Breast epithelium (tissue), 4 donors: Measurements from ENCODE around the gene FOXN3. TPM values are rescaled to one million over a fixed set of nuclear protein-coding genes. Genes with fewer than 3 reads are reported as not detected.

Source experiments
- DNase-seq, 2 donors: peaks; one replicate each; pipeline ENCODE4 v3.0.0-alpha.2; 2019; ENCODE audit warnings: low spot score in 2 of 2
- H3K27ac ChIP-seq, 2 donors: fragments of 200-600 bp; sonication (generic) in 1 of 2; one replicate each; pipeline ENCODE4 v1.5.1; 2016 to 2019; ENCODE audit warnings: mild to moderate bottlenecking in 1 of 2
- H3K27me3 ChIP-seq, 2 donors: fragments of 200-600 bp; sonication (generic) in 1 of 2; one replicate each; pipeline versions ENCODE4 v1.5.1 to v1.6.0; 2017 to 2019; ENCODE audit warnings: control low read depth in 1 of 2, mild to moderate bottlenecking in 1 of 2
- H3K36me3 ChIP-seq: fragments of 200-600 bp; one replicate; pipeline ENCODE4 v1.5.1; 2019
- H3K4me1 ChIP-seq, 2 donors: fragments of 200-600 bp; sonication (generic); one replicate each; pipeline ENCODE4 v1.5.1; 2016 to 2019; ENCODE audit warnings: control low read depth in 1 of 2
- H3K4me3 ChIP-seq, 3 donors: fragments of 200-600 bp; sonication (generic); 1 replicate in 2 of 3; 2 replicates in 1 of 3; pipeline ENCODE4 v1.5.1; 2016 to 2019; ENCODE audit warnings: mild to moderate bottlenecking in 3 of 3, moderate library complexity in 2 of 3
- H3K9me3 ChIP-seq, 2 donors: fragments of 200-600 bp; sonication (generic) in 1 of 2; one replicate each; pipeline ENCODE4 v1.5.1; 2016 to 2019; ENCODE audit warnings: control low read depth in 1 of 2
- POLR2A ChIP-seq: fragments of 450-650 bp; IDR thresholded peaks from one replicate; pipeline ENCODE4 v1.6.1; 2016; ENCODE audit warnings: antibody characterized with exemption, mild to moderate bottlenecking, moderate library complexity
- POLR2AphosphoS5 ChIP-seq, 3 donors: sonication (generic); formaldehyde crosslinking; IDR thresholded peaks; one replicate each; pipeline ENCODE4 v1.6.1; 2017; ENCODE audit warnings: antibody characterized with exemption in 3 of 3
- intact Hi-C: fragments of 100-400 bp; cut with DNase I; formaldehyde crosslinking; loops from one replicate; pipeline ENCODE4 v1.15.1; 2023; ENCODE audit warnings: low total_unique reads
- total RNA-seq, 3 donors: library from RNA; depleted of rRNA; stranded (reverse); fragments of >200 nt; gene quantifications; one replicate each; pipeline ENCODE4 v1.1.0, GENCODE V29; 2016
- TF ChIP-seq, protein P1 (sequence below), 3 donors: fragments of 450-650 bp; IDR thresholded peaks; one replicate each; pipeline ENCODE4 v1.5.1; 2016 to 2017; ENCODE audit warnings: antibody characterized with exemption in 3 of 3, mild to moderate bottlenecking in 3 of 3, moderate library complexity in 3 of 3

Gene FOXN3
- total RNA-seq, 3 donors from 2014 or later: 70.7 to 180 (median 80.3) TPM

DNA sequence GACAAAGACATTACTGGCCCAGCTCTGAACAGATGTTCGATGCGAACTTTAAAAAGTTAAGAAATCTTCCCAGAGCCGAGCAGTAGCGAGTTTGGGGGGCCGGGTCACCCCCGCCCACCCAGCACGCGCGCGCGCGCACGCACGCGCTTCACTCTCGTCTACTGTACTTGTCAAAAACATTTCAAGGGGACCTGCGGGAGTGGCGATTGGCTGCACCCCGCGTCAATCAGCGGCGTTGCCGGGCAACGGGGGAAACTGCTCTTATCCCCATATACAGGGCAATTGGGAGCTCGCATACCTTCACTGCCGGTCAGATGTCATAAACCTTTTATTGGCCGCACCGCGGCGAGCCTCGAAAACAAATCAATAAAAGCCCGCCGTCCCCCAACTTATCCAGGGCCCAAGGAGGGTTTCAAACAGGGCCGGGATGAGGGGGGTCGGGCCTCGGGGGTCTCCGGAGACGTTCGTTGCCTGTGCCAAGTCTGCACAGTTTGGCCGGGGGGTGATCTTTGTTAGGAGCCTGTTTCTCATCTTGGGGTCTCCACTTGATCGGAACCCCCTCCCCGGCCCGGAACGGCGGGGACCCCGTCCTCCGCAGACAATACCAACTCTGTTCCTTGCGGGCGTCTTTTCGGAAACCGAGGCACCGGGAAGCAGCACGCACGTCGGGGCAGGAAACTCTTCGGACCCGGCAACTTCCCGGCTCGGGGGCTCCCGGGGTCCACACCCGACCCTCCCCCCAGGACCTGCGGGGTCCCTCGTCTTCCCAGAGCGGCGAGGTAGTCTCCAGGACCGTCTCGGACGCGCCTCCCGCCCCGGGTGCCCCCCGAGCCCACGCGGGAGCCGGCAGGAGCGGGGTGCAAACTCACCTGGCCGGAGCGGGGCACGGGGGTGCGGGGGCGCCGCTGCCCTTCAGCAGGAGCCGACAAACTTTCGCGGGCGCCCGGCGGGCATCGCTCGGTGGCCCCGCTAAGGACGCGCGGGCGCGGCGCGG, 734 bp downstream of the FOXN3 start:
- Histone ChIP-seq H3K9me3 (no peaks in the 10 kb centered on the region), H3K27ac (peak overlapping the region; percentile 94 to 100), H3K4me3 (peak overlapping the region; percentile 90 to 99 (median 99)), H3K4me1 (no peaks in the 10 kb centered on the region), H3K36me3 (no peaks in the 10 kb centered on the region), H3K27me3 (no peaks in the 10 kb centered on the region)
- intact Hi-C loops: loop anchor here (5.0 kb wide), 1 partner anchor 389 kb away; no protein-coding TSS in a partner anchor
- DNase-seq: peak; percentile 98 to 99
- TF ChIP-seq POLR2A (peak; percentile 45), POLR2AphosphoS5 (IDR thresholded peaks at IDR 0.05) (peak; percentile 45 to 71 (median 64))
- TF ChIP-seq, protein P1, sequence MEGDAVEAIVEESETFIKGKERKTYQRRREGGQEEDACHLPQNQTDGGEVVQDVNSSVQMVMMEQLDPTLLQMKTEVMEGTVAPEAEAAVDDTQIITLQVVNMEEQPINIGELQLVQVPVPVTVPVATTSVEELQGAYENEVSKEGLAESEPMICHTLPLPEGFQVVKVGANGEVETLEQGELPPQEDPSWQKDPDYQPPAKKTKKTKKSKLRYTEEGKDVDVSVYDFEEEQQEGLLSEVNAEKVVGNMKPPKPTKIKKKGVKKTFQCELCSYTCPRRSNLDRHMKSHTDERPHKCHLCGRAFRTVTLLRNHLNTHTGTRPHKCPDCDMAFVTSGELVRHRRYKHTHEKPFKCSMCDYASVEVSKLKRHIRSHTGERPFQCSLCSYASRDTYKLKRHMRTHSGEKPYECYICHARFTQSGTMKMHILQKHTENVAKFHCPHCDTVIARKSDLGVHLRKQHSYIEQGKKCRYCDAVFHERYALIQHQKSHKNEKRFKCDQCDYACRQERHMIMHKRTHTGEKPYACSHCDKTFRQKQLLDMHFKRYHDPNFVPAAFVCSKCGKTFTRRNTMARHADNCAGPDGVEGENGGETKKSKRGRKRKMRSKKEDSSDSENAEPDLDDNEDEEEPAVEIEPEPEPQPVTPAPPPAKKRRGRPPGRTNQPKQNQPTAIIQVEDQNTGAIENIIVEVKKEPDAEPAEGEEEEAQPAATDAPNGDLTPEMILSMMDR (IDR thresholded peaks at IDR 0.05): no peak

DNA sequence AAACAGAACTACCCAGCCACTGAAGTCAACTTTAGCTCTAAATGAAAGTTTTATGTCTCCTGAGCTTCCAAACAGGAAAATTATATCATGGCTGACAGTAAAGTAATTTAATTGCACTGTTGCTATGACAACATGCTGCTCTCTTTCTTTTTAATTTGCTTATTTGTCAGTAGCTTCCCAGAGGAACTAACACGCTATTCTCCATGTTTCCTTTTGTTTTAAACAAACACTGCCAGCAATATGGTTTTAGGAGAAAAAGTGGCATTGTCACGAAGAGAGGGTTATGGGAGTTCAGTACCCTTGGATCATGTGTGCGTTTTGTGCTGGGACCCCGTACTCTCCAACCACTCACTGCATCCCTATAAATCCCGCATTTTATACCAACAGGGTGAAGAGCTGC, 1.9 kb downstream of the FOXN3 start:
- TF ChIP-seq, protein P1 (IDR thresholded peaks at IDR 0.05): no peak
- no peak for TF ChIP-seq POLR2AphosphoS5 (IDR thresholded peaks at IDR 0.05)
- TF ChIP-seq POLR2A: no peak
- intact Hi-C loops: loop anchor here (5.0 kb wide), 1 partner anchor 388 kb away; no protein-coding TSS in a partner anchor
- DNase-seq: no peak
- Histone ChIP-seq H3K27me3 (no peaks in the 10 kb centered on the region), H3K4me3 (peak overlapping the region; percentile 90 to 99 (median 99)), H3K9me3 (no peaks in the 10 kb centered on the region), H3K27ac (peak overlapping the region; percentile 74 to 80), H3K4me1 (peaks cover 0 to 4% of the 10 kb centered on the region in 2 donors), H3K36me3 (no peaks in the 10 kb centered on the region)

DNA sequence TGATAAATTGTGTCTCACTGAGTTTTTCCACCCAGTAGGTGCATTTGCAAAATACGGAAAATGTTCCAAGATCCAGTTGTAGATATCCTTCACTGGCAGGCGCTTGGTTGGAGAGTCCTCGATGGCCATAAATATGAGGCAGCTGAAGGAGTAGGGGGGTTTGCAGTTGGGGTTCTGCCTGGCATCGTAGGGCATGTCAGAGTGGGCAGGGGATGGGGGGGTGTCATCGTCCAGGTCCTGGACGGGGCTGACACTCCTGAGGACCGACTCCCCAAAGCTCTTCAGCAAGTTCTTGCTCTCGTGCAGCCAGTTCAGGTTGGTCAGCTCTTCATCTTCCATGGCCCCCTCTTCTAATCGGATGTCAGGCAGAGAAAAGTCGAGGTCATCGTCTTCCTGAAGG, 5.1 kb downstream of the FOXN3 start:
- intact Hi-C loops: no loop called here
- Histone ChIP-seq H3K27me3 (no peaks in the 10 kb centered on the region), H3K36me3 (no peaks in the 10 kb centered on the region), H3K4me3 (no peak overlapping the region), H3K4me1 (peaks cover 0 to 10% of the 10 kb centered on the region in 2 donors), H3K27ac (no peak overlapping the region), H3K9me3 (no peaks in the 10 kb centered on the region)
- no peak for DNase-seq
- TF ChIP-seq POLR2A: no peak
- TF ChIP-seq, protein P1 (IDR thresholded peaks at IDR 0.05): no peak
- TF ChIP-seq POLR2AphosphoS5 (IDR thresholded peaks at IDR 0.05): no peak

DNA sequence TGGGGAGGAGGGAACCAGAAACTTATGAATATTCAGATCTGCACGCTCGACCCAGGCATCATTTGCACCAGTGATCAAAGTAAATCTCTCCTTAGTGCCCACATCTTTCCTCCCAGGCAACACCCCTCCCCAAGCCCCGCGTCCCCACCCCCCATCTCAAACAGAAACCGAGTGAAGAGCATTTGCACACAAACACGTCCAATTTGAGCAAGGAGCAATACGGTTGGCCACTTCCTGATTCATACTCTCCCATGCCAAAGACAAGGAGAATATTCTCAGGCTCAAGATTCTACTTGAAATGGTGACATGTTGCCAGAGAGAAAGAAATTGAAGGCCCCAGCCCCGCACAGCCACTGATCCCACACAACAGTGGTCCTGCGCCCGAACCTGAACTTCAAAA, 7.1 kb downstream of the FOXN3 start:
- Histone ChIP-seq H3K4me3 (peak overlapping the region in 2 of 3 donors; percentile 1 to 5), H3K36me3 (no peaks in the 10 kb centered on the region), H3K27ac (peak overlapping the region in 1 of 2 donors; percentile 77), H3K9me3 (no peaks in the 10 kb centered on the region), H3K4me1 (peaks cover 0 to 10% of the 10 kb centered on the region in 2 donors), H3K27me3 (no peaks in the 10 kb centered on the region)
- DNase-seq: no peak
- intact Hi-C loops: no loop called here
- TF ChIP-seq POLR2A (no peak), POLR2AphosphoS5 (IDR thresholded peaks at IDR 0.05) (no peak)
- TF ChIP-seq, protein P1 (IDR thresholded peaks at IDR 0.05): no peak
